PFSK-1 (cell line): ENCODE measurements around the gene C13orf46.

Source experiments
- FOXP2 ChIP-seq: optimal IDR thresholded peaks from 2 replicates; pipeline ENCODE3; 2011; ENCODE audit warnings: borderline replicate concordance, control low read depth, inconsistent platforms; ENCODE audit not compliant: insufficient read depth; ENCODE audit errors: extremely low read length, extremely low read depth
- POLR2AphosphoS5 ChIP-seq: IDR thresholded peaks from 2 replicates; pipeline ENCODE4 v1.6.1; 2012; ENCODE audit warnings: low read depth, mild to moderate bottlenecking, control low read depth, low read length, moderate library complexity
- SIN3A ChIP-seq: IDR thresholded peaks from 2 replicates; pipeline ENCODE4 v1.6.1; 2012; ENCODE audit warnings: mild to moderate bottlenecking, low read length, moderate library complexity, borderline replicate concordance; ENCODE audit not compliant: insufficient read depth
- TAF1 ChIP-seq: IDR thresholded peaks from 2 replicates; pipeline ENCODE4 v1.6.1; 2012; ENCODE audit warnings: low read length, control low read depth, borderline replicate concordance; ENCODE audit not compliant: insufficient read depth
- TF ChIP-seq, protein P1 (sequence below), 2 experiments: IDR thresholded peaks; 2 replicates each; pipeline versions ENCODE4 v1.6.1 to v1.8.0; 2011 to 2012; ENCODE audit warnings: low read depth in 2 of 2, low read length in 2 of 2, control low read depth in 1 of 2, inconsistent platforms in 1 of 2, mild to moderate bottlenecking in 1 of 2, moderate library complexity in 1 of 2; ENCODE audit not compliant: insufficient read depth in 1 of 2

The C13orf46 gene

DNA sequence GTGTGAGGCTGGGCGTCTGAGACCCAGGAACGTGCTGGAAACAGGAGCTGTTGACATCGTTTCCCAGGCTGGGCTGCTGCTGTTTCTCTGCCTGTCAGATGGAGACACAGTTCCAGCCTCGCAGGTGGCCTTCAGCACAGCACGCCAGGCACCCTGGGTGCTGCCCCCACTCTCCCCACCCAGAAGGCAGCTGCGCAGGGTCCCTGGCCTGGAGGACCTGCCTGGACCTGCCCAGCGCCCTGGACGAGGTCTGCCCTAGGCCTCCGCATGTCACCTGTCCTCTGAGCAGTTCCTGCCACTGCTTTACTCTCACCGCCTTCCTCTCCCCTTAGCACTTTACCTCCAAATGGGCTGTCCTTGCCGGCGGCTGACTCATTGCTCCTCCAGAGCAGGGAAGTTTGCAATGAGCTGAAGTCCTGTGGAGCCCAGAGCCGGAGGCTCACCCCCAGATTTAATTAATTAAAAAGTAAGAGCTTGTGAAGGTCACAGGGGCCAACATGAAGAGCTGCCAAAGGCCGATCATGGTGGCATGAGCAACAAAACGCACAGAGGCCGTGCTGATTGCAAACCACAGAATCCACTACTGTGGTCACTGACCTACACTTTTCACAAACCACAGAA, 32.2 kb downstream of the C13orf46 start:
- TF ChIP-seq SIN3A (no peak), TAF1 (no peak)

DNA sequence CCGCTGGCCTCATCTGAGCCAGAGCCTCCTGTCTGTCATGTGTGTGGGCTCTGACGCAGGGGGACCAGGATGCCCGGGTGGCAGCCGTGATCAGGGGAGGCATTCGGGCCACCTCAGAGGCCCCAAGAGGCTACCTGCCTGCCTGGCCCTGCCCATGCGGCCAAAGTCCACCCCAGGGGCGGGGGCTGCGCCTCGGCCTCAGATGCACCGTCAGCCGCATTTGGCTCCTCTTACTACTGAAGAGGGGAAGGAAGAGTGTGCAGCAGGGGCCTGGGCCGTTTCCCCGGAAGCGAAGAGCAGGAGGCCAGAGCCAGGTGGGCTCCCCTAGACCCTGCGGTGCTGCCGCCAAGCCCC, 34.0 kb downstream of the C13orf46 start:
- TF ChIP-seq POLR2AphosphoS5 (no peak), SIN3A (no peak), FOXP2 (no peak), TAF1 (no peak)
- TF ChIP-seq, protein P1, sequence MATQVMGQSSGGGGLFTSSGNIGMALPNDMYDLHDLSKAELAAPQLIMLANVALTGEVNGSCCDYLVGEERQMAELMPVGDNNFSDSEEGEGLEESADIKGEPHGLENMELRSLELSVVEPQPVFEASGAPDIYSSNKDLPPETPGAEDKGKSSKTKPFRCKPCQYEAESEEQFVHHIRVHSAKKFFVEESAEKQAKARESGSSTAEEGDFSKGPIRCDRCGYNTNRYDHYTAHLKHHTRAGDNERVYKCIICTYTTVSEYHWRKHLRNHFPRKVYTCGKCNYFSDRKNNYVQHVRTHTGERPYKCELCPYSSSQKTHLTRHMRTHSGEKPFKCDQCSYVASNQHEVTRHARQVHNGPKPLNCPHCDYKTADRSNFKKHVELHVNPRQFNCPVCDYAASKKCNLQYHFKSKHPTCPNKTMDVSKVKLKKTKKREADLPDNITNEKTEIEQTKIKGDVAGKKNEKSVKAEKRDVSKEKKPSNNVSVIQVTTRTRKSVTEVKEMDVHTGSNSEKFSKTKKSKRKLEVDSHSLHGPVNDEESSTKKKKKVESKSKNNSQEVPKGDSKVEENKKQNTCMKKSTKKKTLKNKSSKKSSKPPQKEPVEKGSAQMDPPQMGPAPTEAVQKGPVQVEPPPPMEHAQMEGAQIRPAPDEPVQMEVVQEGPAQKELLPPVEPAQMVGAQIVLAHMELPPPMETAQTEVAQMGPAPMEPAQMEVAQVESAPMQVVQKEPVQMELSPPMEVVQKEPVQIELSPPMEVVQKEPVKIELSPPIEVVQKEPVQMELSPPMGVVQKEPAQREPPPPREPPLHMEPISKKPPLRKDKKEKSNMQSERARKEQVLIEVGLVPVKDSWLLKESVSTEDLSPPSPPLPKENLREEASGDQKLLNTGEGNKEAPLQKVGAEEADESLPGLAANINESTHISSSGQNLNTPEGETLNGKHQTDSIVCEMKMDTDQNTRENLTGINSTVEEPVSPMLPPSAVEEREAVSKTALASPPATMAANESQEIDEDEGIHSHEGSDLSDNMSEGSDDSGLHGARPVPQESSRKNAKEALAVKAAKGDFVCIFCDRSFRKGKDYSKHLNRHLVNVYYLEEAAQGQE (IDR thresholded peaks at IDR 0.05; ENCODE audit: insufficient read depth in 1 of 2, low read depth in 2 of 2, low read length in 2 of 2) = no peak

DNA sequence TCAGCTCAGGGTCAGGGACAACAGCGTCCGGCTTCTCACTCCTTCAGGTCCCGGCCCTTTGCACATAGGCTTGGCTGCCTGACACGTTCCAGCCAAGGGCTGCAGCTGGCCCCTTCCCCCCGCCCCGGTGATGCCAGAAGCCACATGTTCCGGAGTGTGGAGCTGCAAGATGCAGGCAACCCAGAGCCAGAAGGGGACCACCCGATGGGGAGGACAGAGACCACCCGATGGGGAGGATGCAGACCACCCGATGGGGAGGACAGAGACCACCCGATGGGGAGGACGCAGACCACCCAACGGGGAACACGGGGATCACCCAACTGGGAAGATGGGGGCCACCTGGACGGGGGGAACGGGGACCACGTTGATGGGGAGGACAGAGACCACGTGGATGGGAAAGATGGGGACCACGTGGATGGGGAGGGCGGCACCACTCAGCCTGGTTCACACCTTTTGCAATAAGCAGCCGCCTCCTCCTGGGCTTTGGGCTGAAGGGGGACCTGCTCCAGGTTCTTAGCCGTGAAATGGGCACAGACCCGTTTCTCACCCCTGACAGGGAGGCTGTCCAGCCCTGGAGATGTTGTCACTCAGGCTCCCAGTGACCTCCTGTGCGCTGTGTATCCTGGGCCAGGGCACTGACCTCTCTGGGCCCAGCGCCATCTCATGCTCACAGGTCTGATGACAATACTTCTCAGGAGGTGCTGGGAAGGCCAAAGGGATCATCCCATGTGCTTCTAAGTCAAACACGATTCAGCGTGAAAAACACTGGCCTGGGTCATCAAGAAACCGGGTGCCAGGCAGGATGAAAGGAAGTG, 34.5 kb downstream of the C13orf46 start:
- TF ChIP-seq TAF1 = no peak
- TF ChIP-seq POLR2AphosphoS5 = no peak
- no peak for TF ChIP-seq SIN3A
- TF ChIP-seq, protein P1 (IDR thresholded peaks at IDR 0.05; ENCODE audit: insufficient read depth in 1 of 2, low read depth in 2 of 2, low read length in 2 of 2) = no peak
- TF ChIP-seq FOXP2 = no peak

DNA sequence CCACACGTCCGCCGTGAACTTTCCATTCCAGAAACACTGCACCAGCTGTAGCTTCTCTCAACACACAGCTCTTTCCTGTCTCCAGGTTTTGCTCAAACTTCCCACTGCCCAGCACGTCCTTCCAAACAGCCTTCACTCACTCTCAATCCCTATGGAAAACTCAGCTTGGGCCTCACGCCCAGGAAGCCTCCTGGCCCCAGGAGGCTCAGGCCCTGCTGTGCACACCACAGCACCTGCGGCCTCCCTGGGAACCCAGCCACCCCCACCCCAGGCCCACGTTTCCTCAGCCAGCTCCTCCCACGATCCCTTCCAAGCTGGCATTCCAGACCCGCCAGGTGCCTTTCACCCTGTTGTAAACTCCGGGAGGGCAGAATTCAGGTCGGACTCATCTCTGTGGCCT, 35.2 kb downstream of the C13orf46 start:
- TF ChIP-seq TAF1 (no peak), FOXP2 (no peak), POLR2AphosphoS5 (no peak), SIN3A (no peak)
- TF ChIP-seq, protein P1 (IDR thresholded peaks at IDR 0.05; ENCODE audit: insufficient read depth in 1 of 2, low read depth in 2 of 2, low read length in 2 of 2) = no peak

DNA sequence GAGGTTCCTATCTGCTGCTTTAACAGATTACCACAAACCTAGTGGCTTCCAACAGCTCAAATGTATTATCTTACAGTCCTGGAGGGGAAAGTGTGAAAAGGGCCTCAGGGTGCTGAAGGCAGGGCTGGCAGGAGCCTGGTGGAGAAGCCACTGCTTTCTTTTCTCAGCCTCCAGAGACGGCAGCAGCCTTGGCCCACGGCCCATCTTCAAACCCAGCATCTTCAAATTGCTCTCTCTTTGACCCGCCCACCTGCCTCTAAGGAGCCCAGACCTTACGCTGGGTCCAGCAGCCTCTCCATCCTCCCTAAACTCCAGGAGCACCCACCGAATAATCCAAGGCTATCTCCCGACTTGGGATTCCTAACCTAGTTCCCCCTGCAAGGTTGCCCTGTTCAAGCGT, 35.6 kb downstream of the C13orf46 start:
- TF ChIP-seq SIN3A (no peak), POLR2AphosphoS5 (no peak), FOXP2 (no peak)
- TF ChIP-seq, protein P1 (IDR thresholded peaks at IDR 0.05; ENCODE audit: insufficient read depth in 1 of 2, low read depth in 2 of 2, low read length in 2 of 2) = no peak
